ENCODE data around the gene RAPGEF5.
A peak's percentile ranks its signal among the peaks of the same experiment; 100 is the strongest.

RAPGEF5 gene

GRCh38 chr7:22355620-22356009 lies 1.3 kb downstream of the RAPGEF5 start:
- Histone ChIP-seq H4K20me1 (ENCODE audit: insufficient read depth, low read length) (no peaks in the 10 kb centered on the region), H3K27me3 (replicated peaks; ENCODE audit: insufficient read depth, low read length) (no peaks in the 10 kb centered on the region), H3K9me2 (replicated peaks; ENCODE audit: insufficient read depth, low read length) (no peaks in the 10 kb centered on the region), H3K4me2 (ENCODE audit: low read depth, low read length) (peak overlapping the region; percentile 96), H3K79me2 (ENCODE audit: low read length) (peaks cover 47% of the 10 kb centered on the region), H2AFZ (ENCODE audit: low read length) (no peak overlapping the region), H3K27ac (ENCODE audit: low read length) (no peak overlapping the region), H3K4me3 (ENCODE audit: low read length) (peak overlapping the region; percentile 70), H3K9ac (ENCODE audit: low read length) (peak overlapping the region; percentile 55; the same call in 1 of the 2 replicates), H3K4me1 (ENCODE audit: low read length) (peaks cover 32% of the 10 kb centered on the region), H3K36me3 (replicated peaks; ENCODE audit: insufficient read depth, low read length) (no peaks in the 10 kb centered on the region), H3K9me3 (replicated peaks; ENCODE audit: insufficient read depth, low read length) (no peaks in the 10 kb centered on the region), H3F3A (ENCODE audit: insufficient read depth, low read length) (peaks cover 23% of the 10 kb centered on the region)
- no peak for DNase-seq
- TF ChIP-seq CTCF (IDR thresholded peaks at IDR 0.05; ENCODE audit: low read length) (no peak), EZH2phosphoT487 (IDR thresholded peaks at IDR 0.05; ENCODE audit: low read length) (no peak), EZH2 (optimal IDR thresholded peaks at IDR 0.05; ENCODE audit: low read depth, low read length) (no peak)

- peaks cover 58% of the 10 kb centered on the region for H3K79me2 ChIP-seq (ENCODE audit: low read length)
- H3K4me2 ChIP-seq (ENCODE audit: low read depth, low read length) = no peak overlapping the region
- H3K4me1 ChIP-seq (ENCODE audit: low read length) = peaks cover 43% of the 10 kb centered on the region
These were observed 2.5 kb downstream of the RAPGEF5 start for GRCh38 chr7:22354462-22354861.

GRCh38 chr7:22352887-22353286 lies 4.1 kb downstream of the RAPGEF5 start:
- no peak for TF ChIP-seq CTCF (IDR thresholded peaks at IDR 0.05; ENCODE audit: low read length)
- TF ChIP-seq EZH2phosphoT487 (IDR thresholded peaks at IDR 0.05; ENCODE audit: low read length) = no peak
- no peak for TF ChIP-seq EZH2 (optimal IDR thresholded peaks at IDR 0.05; ENCODE audit: low read depth, low read length)
- H3K79me2 ChIP-seq (ENCODE audit: low read length) = peaks cover 72% of the 10 kb centered on the region

More at GRCh38 chr7:22354462-22354861, 2.5 kb downstream of the RAPGEF5 start:
- peaks cover 29% of the 10 kb centered on the region for H3F3A ChIP-seq (ENCODE audit: insufficient read depth, low read length)
- no peaks in the 10 kb centered on the region for H3K9me2 ChIP-seq (replicated peaks; ENCODE audit: insufficient read depth, low read length)
- H3K36me3 ChIP-seq (replicated peaks; ENCODE audit: insufficient read depth, low read length) = no peaks in the 10 kb centered on the region
- H3K4me3 ChIP-seq (ENCODE audit: low read length) = no peak overlapping the region
- no peaks in the 10 kb centered on the region for H4K20me1 ChIP-seq (ENCODE audit: insufficient read depth, low read length)
- H3K27ac ChIP-seq (ENCODE audit: low read length) = no peak overlapping the region
- TF ChIP-seq EZH2 (optimal IDR thresholded peaks at IDR 0.05; ENCODE audit: low read depth, low read length) = no peak
- no peak for TF ChIP-seq CTCF (IDR thresholded peaks at IDR 0.05; ENCODE audit: low read length)
- no peak for TF ChIP-seq EZH2phosphoT487 (IDR thresholded peaks at IDR 0.05; ENCODE audit: low read length)
- H3K27me3 ChIP-seq (replicated peaks; ENCODE audit: insufficient read depth, low read length) = no peaks in the 10 kb centered on the region
- no peak overlapping the region for H3K9ac ChIP-seq (ENCODE audit: low read length)
- no peak for DNase-seq
- H2AFZ ChIP-seq (ENCODE audit: low read length) = no peak overlapping the region
- H3K9me3 ChIP-seq (replicated peaks; ENCODE audit: insufficient read depth, low read length) = no peaks in the 10 kb centered on the region

More at GRCh38 chr7:22352887-22353286, 4.1 kb downstream of the RAPGEF5 start:
- Histone ChIP-seq H3K4me1 (ENCODE audit: low read length) (peaks cover 45% of the 10 kb centered on the region), H3K27me3 (replicated peaks; ENCODE audit: insufficient read depth, low read length) (no peaks in the 10 kb centered on the region), H3K4me2 (ENCODE audit: low read depth, low read length) (peak overlapping the region; percentile 3; the same call in 1 of the 2 replicates), H3F3A (ENCODE audit: insufficient read depth, low read length) (peaks cover 29% of the 10 kb centered on the region), H2AFZ (ENCODE audit: low read length) (no peak overlapping the region), H3K9me2 (replicated peaks; ENCODE audit: insufficient read depth, low read length) (no peaks in the 10 kb centered on the region), H3K9me3 (replicated peaks; ENCODE audit: insufficient read depth, low read length) (no peaks in the 10 kb centered on the region), H3K27ac (ENCODE audit: low read length) (no peak overlapping the region), H3K4me3 (ENCODE audit: low read length) (no peak overlapping the region), H4K20me1 (ENCODE audit: insufficient read depth, low read length) (no peaks in the 10 kb centered on the region), H3K36me3 (replicated peaks; ENCODE audit: insufficient read depth, low read length) (no peaks in the 10 kb centered on the region), H3K9ac (ENCODE audit: low read length) (no peak overlapping the region)
- no peak for DNase-seq
